K562 (cell line): ENCODE data around the gene TNIP1. TPM values are rescaled to one million over a fixed set of nuclear protein-coding genes. Genes with fewer than 3 reads are reported as not detected.

Experiments
- ARID2 ChIP-seq: fragments of 450-650 bp; IDR thresholded peaks from 2 replicates; pipeline ENCODE4 v1.6.1; 2017; ENCODE audit warnings: antibody characterized with exemption, mild to moderate bottlenecking
- ARNT ChIP-seq, 2 experiments: fragments of 450-650 bp; IDR thresholded peaks; 2 replicates each; pipeline ENCODE4 v1.6.1; 2016; ENCODE audit warnings: mild to moderate bottlenecking in 1 of 2
- CHD1 ChIP-seq: fragments of 200-600 bp; sonication (generic); IDR thresholded peaks from one replicate; pipeline ENCODE4 v1.6.1; 2012; ENCODE audit warnings: mild to moderate bottlenecking, moderate library complexity, low read length, inconsistent platforms
- EHMT2 ChIP-seq: fragments of 450-650 bp; IDR thresholded peaks from 2 replicates; pipeline ENCODE4 v1.6.1; 2018; ENCODE audit warnings: antibody characterized with exemption
- GABPB2 ChIP-seq: fragments of 250-450 bp; sonication (Bioruptor Pico); conservative IDR thresholded peaks from 2 replicates; pipeline ENCODE4 v1.5.1; 2021; ENCODE audit warnings: mild to moderate bottlenecking
- RBM39 ChIP-seq: fragments of 200-400 bp; formaldehyde crosslinking; optimal IDR thresholded peaks from 2 replicates; pipeline ENCODE3; 2018; ENCODE audit warnings: low read depth, low read length
- SMARCE1 ChIP-seq: fragments of 450-650 bp; IDR thresholded peaks from 2 replicates; pipeline ENCODE4 v1.7.1; 2016; ENCODE audit warnings: mild to moderate bottlenecking
- SMC3 ChIP-seq: conservative IDR thresholded peaks from 2 replicates; pipeline ENCODE4 v1.6.1; 2011; ENCODE audit warnings: low read depth, low read length, improper control_type of control experiment; ENCODE audit not compliant: insufficient read depth
- ZBTB1 ChIP-seq: sonication (generic); formaldehyde crosslinking; IDR thresholded peaks from 2 replicates; pipeline ENCODE4 v1.8.1; 2023; ENCODE audit warnings: missing genetic modification reagents, low read depth, mild to moderate bottlenecking, borderline replicate concordance
- ZFP36 ChIP-seq: fragments of 150-350 bp; IDR thresholded peaks from 2 replicates; pipeline ENCODE4 v1.6.1; 2018; ENCODE audit warnings: low read length, low read depth; ENCODE audit not compliant: partially characterized antibody
- ZNF41 ChIP-seq: fragments of 250-450 bp; sonication (Bioruptor Pico); conservative IDR thresholded peaks from 2 replicates; pipeline ENCODE4 v1.4.0; 2020; ENCODE audit warnings: mild to moderate bottlenecking
- ZNF586 ChIP-seq: fragments of 450-650 bp; formaldehyde crosslinking; conservative IDR thresholded peaks from 2 replicates; pipeline ENCODE4 v1.4.0; 2020; ENCODE audit warnings: mild to moderate bottlenecking, moderate library complexity
- polyA plus RNA-seq, 8 experiments: library from polyadenylated mRNA; depleted of rRNA in 4 of 8; stranded (reverse) in 5 of 8; unstranded in 3 of 8; fragments of >200 nt; fragmentation: Nextera tagmentation in 2 of 8; fragmentation: Illumina TruSeq in 1 of 8; extraction: Ambion mirVana in 2 of 8; extraction: Trizol in 1 of 8; gene quantifications; 2 replicates each; pipeline versions ENCODE4 v1.2.1 to v1.2.3, GENCODE V29; 2011 to 2014; ENCODE audit warnings: inconsistent platforms in 1 of 8, missing spikeins in 1 of 8
- total RNA-seq, 7 experiments: library from RNA; depleted of rRNA in 6 of 7; stranded (reverse); fragments of >200 nt in 6 of 7; fragmentation: Illumina TruSeq in 2 of 7; extraction: Trizol in 2 of 7; gene quantifications; 2 replicates each; pipeline versions ENCODE4 v1.2.1 to v1.2.3, GENCODE V29; 2011 to 2021; ENCODE audit warnings: low replicate concordance in 1 of 7
- TF ChIP-seq, protein P1 (sequence below): sonication (generic); IDR thresholded peaks from 2 replicates; pipeline ENCODE4 v1.6.1; 2016
- TF ChIP-seq, protein P2 (sequence below): sonication (generic); formaldehyde crosslinking; IDR thresholded peaks from 2 replicates; pipeline ENCODE4 v1.8.0; 2022; ENCODE audit warnings: missing genetic modification reagents, mild to moderate bottlenecking, moderate library complexity, borderline replicate concordance
- TF ChIP-seq, protein P3 (sequence below), 3 experiments: IDR thresholded peaks in 2 of 3; conservative IDR thresholded peaks in 1 of 3; 2 replicates each; pipeline ENCODE4 v1.5.1; 2011 to 2012; ENCODE audit warnings: low read length in 3 of 3, mild to moderate bottlenecking in 3 of 3, control low read depth in 2 of 3, improper control_type of control experiment in 1 of 3, inconsistent platforms in 1 of 3, low read depth in 1 of 3, mixed read lengths in 1 of 3, moderate library complexity in 1 of 3; ENCODE audit not compliant: insufficient read depth in 2 of 3
- TF ChIP-seq, protein P4 (sequence below): fragments of 250-450 bp; sonication (Bioruptor Pico); IDR thresholded peaks from 2 replicates; pipeline ENCODE4 v1.8.0; 2022; ENCODE audit warnings: moderate library complexity, mild to moderate bottlenecking, inconsistent platforms

Gene TNIP1
- total and polyA plus RNA-seq, 9 of the 15 experiments (the other 6 are each of a cell fraction or from before 2014, with no cell fraction given) = 0.46 to 41.0 (median 24.6) TPM

DNA sequence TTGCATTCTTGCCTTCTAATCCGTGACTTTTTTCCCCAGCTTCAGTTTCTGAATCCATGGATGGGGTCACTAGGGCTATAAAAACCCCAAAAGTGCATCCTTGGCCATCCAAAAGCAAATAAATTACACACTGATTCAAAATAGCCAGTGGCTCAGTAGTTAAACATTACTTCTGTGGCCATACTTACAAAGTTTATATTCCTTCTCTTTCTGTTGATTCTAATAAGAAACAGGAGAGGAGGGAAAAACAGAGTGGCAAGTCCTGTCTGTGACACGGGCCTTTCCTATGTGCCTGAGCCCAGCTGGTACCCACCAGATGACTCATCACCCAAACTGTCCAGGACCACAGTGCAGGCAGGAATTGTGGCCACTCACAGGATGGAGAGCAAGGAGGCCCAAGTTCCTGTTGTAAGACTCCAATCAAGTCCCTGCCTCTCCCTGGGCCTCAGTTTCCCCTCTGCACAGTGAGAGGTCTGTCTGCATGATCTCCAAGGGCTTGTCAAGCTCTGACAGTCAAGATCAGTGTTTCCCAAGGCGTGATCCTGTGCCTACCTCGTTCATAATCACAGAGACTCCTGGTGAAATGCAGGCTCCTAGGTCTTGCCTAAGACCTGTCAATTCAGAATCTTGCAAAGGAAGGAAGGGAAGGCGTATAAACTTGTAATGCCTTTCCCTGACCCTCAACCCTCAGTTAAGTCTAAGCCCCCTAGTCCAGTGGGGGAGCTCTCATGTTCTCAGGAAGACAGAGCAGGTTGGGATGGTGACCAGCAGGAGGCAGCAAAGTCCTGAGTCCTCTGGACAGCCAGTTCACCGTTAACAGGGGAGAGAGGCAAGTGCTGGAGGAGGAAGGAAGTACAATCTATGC lies 29.5 kb downstream of the TNIP1 start (continued):
- TF ChIP-seq SMC3 (peak; percentile 97), ZNF586 (CRISPR knock-in tag) (no peak), SMARCE1 (no peak), ZFP36 (peak; percentile 60), ARID2 (peak; percentile 91), ZNF41 (CRISPR knock-in tag) (peak; percentile 86), CHD1 (no peak), EHMT2 (no peak), GABPB2 (CRISPR knock-in tag) (no peak), RBM39 (no peak), ARNT (IDR thresholded peaks at IDR 0.05) (peak in 1 of 2 experiments; percentile 44; a peak in 1 of 4 replicates), ZBTB1 (CRISPR knock-in tag) (no peak)
- TF ChIP-seq, protein P1, sequence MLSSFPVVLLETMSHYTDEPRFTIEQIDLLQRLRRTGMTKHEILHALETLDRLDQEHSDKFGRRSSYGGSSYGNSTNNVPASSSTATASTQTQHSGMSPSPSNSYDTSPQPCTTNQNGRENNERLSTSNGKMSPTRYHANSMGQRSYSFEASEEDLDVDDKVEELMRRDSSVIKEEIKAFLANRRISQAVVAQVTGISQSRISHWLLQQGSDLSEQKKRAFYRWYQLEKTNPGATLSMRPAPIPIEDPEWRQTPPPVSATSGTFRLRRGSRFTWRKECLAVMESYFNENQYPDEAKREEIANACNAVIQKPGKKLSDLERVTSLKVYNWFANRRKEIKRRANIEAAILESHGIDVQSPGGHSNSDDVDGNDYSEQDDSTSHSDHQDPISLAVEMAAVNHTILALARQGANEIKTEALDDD = 0 out of 2 replicates have a peak, but pooled peaks have one; percentile 15
- TF ChIP-seq, protein P2, sequence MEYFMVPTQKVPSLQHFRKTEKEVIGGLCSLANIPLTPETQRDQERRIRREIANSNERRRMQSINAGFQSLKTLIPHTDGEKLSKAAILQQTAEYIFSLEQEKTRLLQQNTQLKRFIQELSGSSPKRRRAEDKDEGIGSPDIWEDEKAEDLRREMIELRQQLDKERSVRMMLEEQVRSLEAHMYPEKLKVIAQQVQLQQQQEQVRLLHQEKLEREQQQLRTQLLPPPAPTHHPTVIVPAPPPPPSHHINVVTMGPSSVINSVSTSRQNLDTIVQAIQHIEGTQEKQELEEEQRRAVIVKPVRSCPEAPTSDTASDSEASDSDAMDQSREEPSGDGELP = no peak
- TF ChIP-seq, protein P3, sequence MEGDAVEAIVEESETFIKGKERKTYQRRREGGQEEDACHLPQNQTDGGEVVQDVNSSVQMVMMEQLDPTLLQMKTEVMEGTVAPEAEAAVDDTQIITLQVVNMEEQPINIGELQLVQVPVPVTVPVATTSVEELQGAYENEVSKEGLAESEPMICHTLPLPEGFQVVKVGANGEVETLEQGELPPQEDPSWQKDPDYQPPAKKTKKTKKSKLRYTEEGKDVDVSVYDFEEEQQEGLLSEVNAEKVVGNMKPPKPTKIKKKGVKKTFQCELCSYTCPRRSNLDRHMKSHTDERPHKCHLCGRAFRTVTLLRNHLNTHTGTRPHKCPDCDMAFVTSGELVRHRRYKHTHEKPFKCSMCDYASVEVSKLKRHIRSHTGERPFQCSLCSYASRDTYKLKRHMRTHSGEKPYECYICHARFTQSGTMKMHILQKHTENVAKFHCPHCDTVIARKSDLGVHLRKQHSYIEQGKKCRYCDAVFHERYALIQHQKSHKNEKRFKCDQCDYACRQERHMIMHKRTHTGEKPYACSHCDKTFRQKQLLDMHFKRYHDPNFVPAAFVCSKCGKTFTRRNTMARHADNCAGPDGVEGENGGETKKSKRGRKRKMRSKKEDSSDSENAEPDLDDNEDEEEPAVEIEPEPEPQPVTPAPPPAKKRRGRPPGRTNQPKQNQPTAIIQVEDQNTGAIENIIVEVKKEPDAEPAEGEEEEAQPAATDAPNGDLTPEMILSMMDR (IDR thresholded peaks at IDR 0.05 in 2 of 3, conservative IDR thresholded peaks at IDR 0.05 in 1 of 3; ENCODE audit: insufficient read depth in 2 of 3, low read depth in 1 of 3, low read length in 3 of 3) = peak; percentile 94 to 98 (median 97)
- TF ChIP-seq, protein P4, sequence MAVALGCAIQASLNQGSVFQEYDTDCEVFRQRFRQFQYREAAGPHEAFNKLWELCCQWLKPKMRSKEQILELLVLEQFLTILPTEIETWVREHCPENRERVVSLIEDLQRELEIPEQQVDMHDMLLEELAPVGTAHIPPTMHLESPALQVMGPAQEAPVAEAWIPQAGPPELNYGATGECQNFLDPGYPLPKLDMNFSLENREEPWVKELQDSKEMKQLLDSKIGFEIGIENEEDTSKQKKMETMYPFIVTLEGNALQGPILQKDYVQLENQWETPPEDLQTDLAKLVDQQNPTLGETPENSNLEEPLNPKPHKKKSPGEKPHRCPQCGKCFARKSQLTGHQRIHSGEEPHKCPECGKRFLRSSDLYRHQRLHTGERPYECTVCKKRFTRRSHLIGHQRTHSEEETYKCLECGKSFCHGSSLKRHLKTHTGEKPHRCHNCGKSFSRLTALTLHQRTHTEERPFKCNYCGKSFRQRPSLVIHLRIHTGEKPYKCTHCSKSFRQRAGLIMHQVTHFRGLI (CRISPR knock-in tag) = no peak
